Measurements from ENCODE around the gene SEMA3E. TPM values are rescaled to one million over a fixed set of nuclear protein-coding genes. Genes with fewer than 3 reads are reported as not detected.
A peak's percentile ranks its signal among the peaks of the same experiment; 100 is the strongest.

Gene SEMA3E
- total RNA-seq, 1 experiment from 2014 or later = 2.5 TPM

- no peak for DNase-seq (ENCODE audit: low spot score)
- peaks cover 9% of the 10 kb centered on the region for H3K9me3 Mint-ChIP-seq
- H3K4me1 Mint-ChIP-seq = peaks cover 57% of the 10 kb centered on the region
- H3K27ac Mint-ChIP-seq = peak overlapping the region; percentile 94
- ATAC-seq = peak; percentile 89
- peak overlapping the region; percentile 52 for H3K4me3 Mint-ChIP-seq
- H3K36me3 Mint-ChIP-seq = peaks cover 4% of the 10 kb centered on the region
- CTCF ChIA-PET = interaction anchor here (0.6 to 5.0 kb wide), 10 partner anchors 16 to 799 kb away, joined by 3 to 45 read pairs (median 3); no protein-coding TSS in a partner anchor
- POLR2A ChIA-PET = interaction anchor here (0.6 kb wide), 1 partner anchor 27 kb away, joined by 3 read pairs; no protein-coding TSS in a partner anchor
- TF ChIP-seq CREM (CRISPR knock-in tag; IDR thresholded peaks at IDR 0.05) (no peak), TEAD1 (CRISPR knock-in tag; IDR thresholded peaks at IDR 0.05) (peak; percentile 42; the same call in 1 of the 2 replicates)
- H3K27me3 Mint-ChIP-seq (ENCODE audit: low read depth) = no peaks in the 10 kb centered on the region
These were observed 233.1 kb downstream of the SEMA3E start for GRCh38 chr7:83415840-83416239.

- Mint-ChIP-seq H3K4me1 (peaks cover 49% of the 10 kb centered on the region), H3K27me3 (ENCODE audit: low read depth) (no peaks in the 10 kb centered on the region), H3K9me3 (peaks cover 9% of the 10 kb centered on the region), H3K4me3 (0 out of 2 replicates have a peak overlapping the region, but pooled peaks have one; percentile 1), H3K36me3 (peaks cover 4% of the 10 kb centered on the region), H3K27ac (peak overlapping the region; percentile 90)
- ATAC-seq (no peak), DNase-seq (ENCODE audit: low spot score) (no peak)
- ChIA-PET POLR2A (no interaction called here), CTCF (interaction anchor here (0.8 to 5.0 kb wide), 5 partner anchors 38 to 439 kb away, joined by 3 to 45 read pairs (median 3); no protein-coding TSS in a partner anchor)
- TF ChIP-seq ZNF425 (CRISPR knock-in tag; conservative IDR thresholded peaks at IDR 0.05) (no peak), PRRX2 (CRISPR knock-in tag; IDR thresholded peaks at IDR 0.05) (no peak), E2F5 (CRISPR knock-in tag; IDR thresholded peaks at IDR 0.05) (no peak), HMGXB4 (CRISPR knock-in tag; IDR thresholded peaks at IDR 0.05) (no peak), USF1 (CRISPR knock-in tag; IDR thresholded peaks at IDR 0.05) (no peak), NFYB (CRISPR knock-in tag; conservative IDR thresholded peaks at IDR 0.05; ENCODE audit: low read depth) (no peak), TEAD4 (CRISPR knock-in tag; IDR thresholded peaks at IDR 0.05) (no peak), JUN (CRISPR knock-in tag; IDR thresholded peaks at IDR 0.05) (no peak), TCF7 (CRISPR knock-in tag; IDR thresholded peaks at IDR 0.05; ENCODE audit: low read depth) (no peak), NR2C2 (CRISPR knock-in tag; IDR thresholded peaks at IDR 0.05) (no peak), CTCF (IDR thresholded peaks at IDR 0.05) (no peak), SP1 (CRISPR knock-in tag; conservative IDR thresholded peaks at IDR 0.05) (no peak)
These were observed 234.0 kb downstream of the SEMA3E start for GRCh38 chr7:83414947-83415346.

- Mint-ChIP-seq H3K4me3 (no peak overlapping the region), H3K27me3 (ENCODE audit: low read depth) (no peaks in the 10 kb centered on the region), H3K4me1 (peaks cover 49% of the 10 kb centered on the region), H3K27ac (peak overlapping the region; percentile 63), H3K9me3 (peaks cover under 1% of the 10 kb centered on the region; the same call in 1 of the 2 replicates), H3K36me3 (no peaks in the 10 kb centered on the region)
- ChIA-PET CTCF (interaction anchor here (0.9 to 5.0 kb wide), 3 partner anchors 61 to 440 kb away, joined by 3 to 45 read pairs (median 3); no protein-coding TSS in a partner anchor), POLR2A (interaction anchor here (0.6 to 1.1 kb wide), 2 partner anchors 53 to 552 kb away, joined by 3 read pairs; no protein-coding TSS in a partner anchor)
- no peak for DNase-seq (ENCODE audit: low spot score)
- no peak for ATAC-seq
- TF ChIP-seq PREB (CRISPR knock-in tag; IDR thresholded peaks at IDR 0.05; ENCODE audit: borderline replicate concordance) (no peak), NFE2L1 (CRISPR knock-in tag; IDR thresholded peaks at IDR 0.05) (no peak), CBFB (CRISPR knock-in tag; IDR thresholded peaks at IDR 0.05; ENCODE audit: low read depth) (no peak), ZMAT4 (CRISPR knock-in tag; IDR thresholded peaks at IDR 0.05) (no peak)
These were observed 235.1 kb downstream of the SEMA3E start for GRCh38 chr7:83413831-83414230.
